ENCODE data around the gene ZC3H4. TPM values are rescaled to one million over a fixed set of nuclear protein-coding genes. Genes with fewer than 3 reads are reported as not detected.
A peak's percentile ranks its signal among the peaks of the same experiment; 100 is the strongest.

Gene ZC3H4
- total and polyA plus RNA-seq, 9 donors: 10.7 to 58.2 (median 45.5) TPM

DNA sequence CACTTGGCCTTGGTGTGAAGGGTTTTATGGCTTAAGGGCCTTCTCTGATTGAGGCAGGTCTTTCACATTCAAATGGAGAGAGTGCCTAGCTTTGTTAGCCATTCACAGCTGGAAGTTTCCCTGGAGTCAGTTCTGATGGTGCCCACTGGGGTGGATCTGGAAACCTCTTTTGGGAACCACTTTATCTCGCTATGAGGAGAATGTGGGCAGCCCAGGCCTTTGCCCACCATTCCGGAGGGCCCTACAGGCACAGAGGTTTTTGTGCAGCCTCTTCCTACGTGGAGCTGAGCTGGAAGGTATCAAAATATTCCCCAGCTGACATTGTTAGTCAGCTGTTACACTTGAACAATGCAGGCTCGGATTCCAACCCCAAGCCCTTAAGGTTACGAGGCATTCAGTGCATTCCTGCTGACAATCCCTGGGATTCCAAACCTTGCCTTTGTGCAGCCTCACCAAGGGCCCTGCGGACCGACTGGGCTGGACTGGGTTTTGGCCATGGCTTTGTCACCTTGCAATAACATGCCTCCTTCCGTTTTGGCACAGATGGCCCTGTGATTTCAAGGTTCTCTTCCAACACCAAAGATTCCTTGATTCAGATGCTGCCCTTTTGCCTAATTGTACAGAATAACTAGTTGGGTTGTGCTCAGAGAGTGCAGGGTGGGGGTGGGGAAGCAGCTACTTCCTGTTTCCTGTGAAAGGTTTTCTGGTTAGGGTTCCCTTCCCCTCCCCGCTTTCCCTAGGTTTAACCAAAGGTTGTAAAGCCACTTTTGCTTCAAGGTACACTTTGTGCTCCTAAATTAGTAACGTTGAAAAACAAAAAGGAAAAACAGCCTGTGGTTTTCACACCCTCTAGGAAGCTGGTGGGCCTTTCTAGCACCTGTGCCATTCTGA, 44.1 kb upstream of the ZC3H4 start:
- Histone ChIP-seq H3K9me3 (no peaks in the 10 kb centered on the region), H3K27me3 (no peaks in the 10 kb centered on the region), H3K4me1 (ENCODE audit: insufficient read depth) (peaks cover 9% of the 10 kb centered on the region), H3K4me3 (no peak overlapping the region), H3K36me3 (no peaks in the 10 kb centered on the region), H3K27ac (peak overlapping the region in 1 of 2 donors; percentile 36)
- intact Hi-C loops (cut with DNase I): loop anchor here in 1 of 4 donors (5.0 kb wide), 1 partner anchor 35 kb away; no protein-coding TSS in a partner anchor
- peak in 1 of 5 donors; percentile 23 for DNase-seq
- WGBS, 3 donors: 18 to 35% (median 26%) methylated on average over 10 of the region's 10 CpGs
- TF ChIP-seq, protein P1, sequence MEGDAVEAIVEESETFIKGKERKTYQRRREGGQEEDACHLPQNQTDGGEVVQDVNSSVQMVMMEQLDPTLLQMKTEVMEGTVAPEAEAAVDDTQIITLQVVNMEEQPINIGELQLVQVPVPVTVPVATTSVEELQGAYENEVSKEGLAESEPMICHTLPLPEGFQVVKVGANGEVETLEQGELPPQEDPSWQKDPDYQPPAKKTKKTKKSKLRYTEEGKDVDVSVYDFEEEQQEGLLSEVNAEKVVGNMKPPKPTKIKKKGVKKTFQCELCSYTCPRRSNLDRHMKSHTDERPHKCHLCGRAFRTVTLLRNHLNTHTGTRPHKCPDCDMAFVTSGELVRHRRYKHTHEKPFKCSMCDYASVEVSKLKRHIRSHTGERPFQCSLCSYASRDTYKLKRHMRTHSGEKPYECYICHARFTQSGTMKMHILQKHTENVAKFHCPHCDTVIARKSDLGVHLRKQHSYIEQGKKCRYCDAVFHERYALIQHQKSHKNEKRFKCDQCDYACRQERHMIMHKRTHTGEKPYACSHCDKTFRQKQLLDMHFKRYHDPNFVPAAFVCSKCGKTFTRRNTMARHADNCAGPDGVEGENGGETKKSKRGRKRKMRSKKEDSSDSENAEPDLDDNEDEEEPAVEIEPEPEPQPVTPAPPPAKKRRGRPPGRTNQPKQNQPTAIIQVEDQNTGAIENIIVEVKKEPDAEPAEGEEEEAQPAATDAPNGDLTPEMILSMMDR (IDR thresholded peaks at IDR 0.05): no peak
- TF ChIP-seq EP300 (IDR thresholded peaks at IDR 0.05) (no peak), POLR2A (IDR thresholded peaks at IDR 0.05) (no peak)

DNA sequence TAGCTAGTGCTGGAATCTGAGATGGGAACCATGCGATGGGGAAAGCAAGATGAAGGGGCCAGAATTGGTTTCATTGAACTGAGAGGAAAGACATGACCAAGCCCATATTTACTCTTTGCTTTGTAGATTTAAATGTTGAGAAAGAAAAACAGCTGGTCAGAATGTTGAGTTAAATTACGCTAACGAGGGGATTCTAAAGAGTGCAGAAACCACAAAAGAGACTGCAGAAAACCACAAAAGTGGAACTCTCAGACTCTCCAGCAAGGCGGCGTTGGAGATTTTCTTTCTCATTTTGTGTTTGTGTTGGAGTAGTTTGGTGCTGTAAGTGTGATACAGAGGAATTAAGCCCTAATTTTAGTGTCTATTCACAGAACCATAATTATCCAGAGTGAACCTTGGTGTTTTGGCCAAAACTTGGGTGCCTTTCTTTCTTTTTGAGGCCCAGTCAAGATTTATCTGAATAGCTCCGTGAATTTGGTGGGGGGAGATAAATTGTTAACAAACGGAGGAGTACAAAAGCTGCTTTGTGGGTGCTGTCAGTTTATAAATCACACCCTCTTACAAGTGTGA, 43.4 kb upstream of the ZC3H4 start:
- TF ChIP-seq EP300 (IDR thresholded peaks at IDR 0.05): no peak
- no peak for TF ChIP-seq POLR2A (IDR thresholded peaks at IDR 0.05)
- TF ChIP-seq, protein P1 (IDR thresholded peaks at IDR 0.05): no peak
- no peak for DNase-seq
- H3K36me3 ChIP-seq: no peaks in the 10 kb centered on the region
- intact Hi-C loops (cut with DNase I): loop anchor here in 1 of 4 donors (5.0 kb wide), 1 partner anchor 35 kb away; no protein-coding TSS in a partner anchor
- no peaks in the 10 kb centered on the region for H3K27me3 ChIP-seq
- H3K27ac ChIP-seq: peak overlapping the region in 1 of 2 donors; percentile 36
- WGBS, 3 donors: 24 to 48% (median 33%) methylated on average over 7 of the region's 7 CpGs
- no peak overlapping the region for H3K4me3 ChIP-seq
- H3K9me3 ChIP-seq: no peaks in the 10 kb centered on the region
- H3K4me1 ChIP-seq (ENCODE audit: insufficient read depth): peaks cover 9% of the 10 kb centered on the region

DNA sequence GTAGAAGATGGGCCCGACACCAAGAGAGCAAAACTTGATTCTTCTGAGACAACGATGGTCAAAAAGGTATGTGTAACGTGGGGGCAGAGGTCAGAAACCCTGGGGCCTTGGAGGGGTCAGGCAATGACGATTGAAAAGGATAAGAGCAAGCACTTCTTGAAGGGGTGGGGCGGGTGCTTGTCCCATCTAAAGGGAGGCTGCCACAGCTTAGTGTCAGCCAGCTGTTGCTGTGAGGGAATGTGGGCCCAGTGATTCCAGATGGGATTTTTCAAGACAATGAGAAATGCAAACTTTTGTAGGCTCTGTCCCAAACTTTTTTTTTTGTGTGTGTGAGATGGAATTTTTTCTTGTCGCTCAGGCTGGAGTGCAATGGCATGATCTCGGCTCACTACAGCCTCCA, 41.6 kb upstream of the ZC3H4 start:
- no peak for TF ChIP-seq EP300 (IDR thresholded peaks at IDR 0.05)
- TF ChIP-seq, protein P1 (IDR thresholded peaks at IDR 0.05): no peak
- TF ChIP-seq POLR2A (IDR thresholded peaks at IDR 0.05): no peak
- peak in 1 of 5 donors; percentile 31 for DNase-seq
- H3K9me3 ChIP-seq: no peaks in the 10 kb centered on the region
- H3K36me3 ChIP-seq: no peaks in the 10 kb centered on the region
- H3K4me3 ChIP-seq: no peak overlapping the region
- 16 to 28% (median 20%) methylated on average over 7 of the region's 7 CpGs for WGBS, 3 donors
- no peaks in the 10 kb centered on the region for H3K27me3 ChIP-seq
- no peak overlapping the region for H3K27ac ChIP-seq
- intact Hi-C loops (cut with DNase I): loop anchor here in 1 of 4 donors (5.0 kb wide), 1 partner anchor 37 kb away; no protein-coding TSS in a partner anchor
- H3K4me1 ChIP-seq (ENCODE audit: insufficient read depth): peaks cover 9% of the 10 kb centered on the region

- no peaks in the 10 kb centered on the region for H3K36me3 ChIP-seq
- no peak for DNase-seq
- no peak overlapping the region for H3K27ac ChIP-seq
- intact Hi-C loops (cut with DNase I): loop anchor here in 1 of 4 donors (5.0 kb wide), 1 partner anchor 94 kb away; no protein-coding TSS in a partner anchor
- no peaks in the 10 kb centered on the region for H3K27me3 ChIP-seq
- 58 to 65% (median 62%) methylated on average over 2 of the region's 2 CpGs for WGBS, 3 donors
- no peak overlapping the region for H3K4me3 ChIP-seq
- peaks cover 8% of the 10 kb centered on the region for H3K4me1 ChIP-seq (ENCODE audit: insufficient read depth)
- no peaks in the 10 kb centered on the region for H3K9me3 ChIP-seq
- TF ChIP-seq EP300 (IDR thresholded peaks at IDR 0.05): no peak
- TF ChIP-seq, protein P1 (IDR thresholded peaks at IDR 0.05): no peak
These were observed 39.7 kb upstream of the ZC3H4 start for GRCh38 chr19:47153266-47153665.
